ENCODE data around the gene PNKD.

DNA sequence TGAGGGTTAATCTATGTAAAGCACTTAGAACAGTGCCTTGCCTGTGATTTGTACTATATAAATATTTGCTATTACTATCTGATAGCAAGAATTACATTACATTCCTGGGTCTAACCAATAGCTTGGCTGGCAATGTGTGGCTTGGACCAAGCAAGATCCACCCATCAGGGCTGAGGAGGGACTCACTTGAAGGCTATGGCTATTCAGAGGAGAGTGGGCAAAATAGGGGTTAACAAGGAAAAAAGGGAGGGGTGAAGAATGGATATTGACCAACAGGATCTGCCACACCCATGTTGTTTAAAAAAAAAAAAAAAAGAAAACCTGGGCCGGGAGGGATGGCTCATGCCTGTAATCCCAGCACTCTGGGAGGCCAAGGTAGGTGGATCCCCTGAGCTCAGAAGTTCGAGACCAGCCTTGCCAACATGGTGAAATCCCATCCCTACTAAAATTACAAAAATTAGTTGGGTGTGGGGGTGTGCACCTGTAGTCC is 42.0 kb downstream of the PNKD start:
- TF ChIP-seq CEBPB (IDR thresholded peaks at IDR 0.05) (no peak), EGR1 (IDR thresholded peaks at IDR 0.05) (no peak), NFIC (IDR thresholded peaks at IDR 0.05) (no peak), FOXM1 (IDR thresholded peaks at IDR 0.05; ENCODE audit: borderline replicate concordance, low read depth) (no peak), CREB1 (IDR thresholded peaks at IDR 0.05; ENCODE audit: low read depth) (no peak), TAF1 (IDR thresholded peaks at IDR 0.05; ENCODE audit: low read depth) (no peak), TCF12 (IDR thresholded peaks at IDR 0.05; ENCODE audit: low read depth) (no peak), RAD21 (IDR thresholded peaks at IDR 0.05; ENCODE audit: low read depth) (no peak), TEAD4 (IDR thresholded peaks at IDR 0.05) (no peak), EP300 (IDR thresholded peaks at IDR 0.05; ENCODE audit: borderline replicate concordance) (no peak)
- TF ChIP-seq, protein P1, sequence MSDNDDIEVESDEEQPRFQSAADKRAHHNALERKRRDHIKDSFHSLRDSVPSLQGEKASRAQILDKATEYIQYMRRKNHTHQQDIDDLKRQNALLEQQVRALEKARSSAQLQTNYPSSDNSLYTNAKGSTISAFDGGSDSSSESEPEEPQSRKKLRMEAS (IDR thresholded peaks at IDR 0.05): no peak
- TF ChIP-seq, protein P2, sequence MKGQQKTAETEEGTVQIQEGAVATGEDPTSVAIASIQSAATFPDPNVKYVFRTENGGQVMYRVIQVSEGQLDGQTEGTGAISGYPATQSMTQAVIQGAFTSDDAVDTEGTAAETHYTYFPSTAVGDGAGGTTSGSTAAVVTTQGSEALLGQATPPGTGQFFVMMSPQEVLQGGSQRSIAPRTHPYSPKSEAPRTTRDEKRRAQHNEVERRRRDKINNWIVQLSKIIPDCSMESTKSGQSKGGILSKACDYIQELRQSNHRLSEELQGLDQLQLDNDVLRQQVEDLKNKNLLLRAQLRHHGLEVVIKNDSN (IDR thresholded peaks at IDR 0.05): no peak
- TF ChIP-seq, protein P3, sequence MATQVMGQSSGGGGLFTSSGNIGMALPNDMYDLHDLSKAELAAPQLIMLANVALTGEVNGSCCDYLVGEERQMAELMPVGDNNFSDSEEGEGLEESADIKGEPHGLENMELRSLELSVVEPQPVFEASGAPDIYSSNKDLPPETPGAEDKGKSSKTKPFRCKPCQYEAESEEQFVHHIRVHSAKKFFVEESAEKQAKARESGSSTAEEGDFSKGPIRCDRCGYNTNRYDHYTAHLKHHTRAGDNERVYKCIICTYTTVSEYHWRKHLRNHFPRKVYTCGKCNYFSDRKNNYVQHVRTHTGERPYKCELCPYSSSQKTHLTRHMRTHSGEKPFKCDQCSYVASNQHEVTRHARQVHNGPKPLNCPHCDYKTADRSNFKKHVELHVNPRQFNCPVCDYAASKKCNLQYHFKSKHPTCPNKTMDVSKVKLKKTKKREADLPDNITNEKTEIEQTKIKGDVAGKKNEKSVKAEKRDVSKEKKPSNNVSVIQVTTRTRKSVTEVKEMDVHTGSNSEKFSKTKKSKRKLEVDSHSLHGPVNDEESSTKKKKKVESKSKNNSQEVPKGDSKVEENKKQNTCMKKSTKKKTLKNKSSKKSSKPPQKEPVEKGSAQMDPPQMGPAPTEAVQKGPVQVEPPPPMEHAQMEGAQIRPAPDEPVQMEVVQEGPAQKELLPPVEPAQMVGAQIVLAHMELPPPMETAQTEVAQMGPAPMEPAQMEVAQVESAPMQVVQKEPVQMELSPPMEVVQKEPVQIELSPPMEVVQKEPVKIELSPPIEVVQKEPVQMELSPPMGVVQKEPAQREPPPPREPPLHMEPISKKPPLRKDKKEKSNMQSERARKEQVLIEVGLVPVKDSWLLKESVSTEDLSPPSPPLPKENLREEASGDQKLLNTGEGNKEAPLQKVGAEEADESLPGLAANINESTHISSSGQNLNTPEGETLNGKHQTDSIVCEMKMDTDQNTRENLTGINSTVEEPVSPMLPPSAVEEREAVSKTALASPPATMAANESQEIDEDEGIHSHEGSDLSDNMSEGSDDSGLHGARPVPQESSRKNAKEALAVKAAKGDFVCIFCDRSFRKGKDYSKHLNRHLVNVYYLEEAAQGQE (IDR thresholded peaks at IDR 0.05; ENCODE audit: low read depth): no peak
